Urinary bladder (tissue), 4 donors: ENCODE results near the gene VWA3B. TPM values are rescaled to one million over a fixed set of nuclear protein-coding genes. Genes with fewer than 3 reads are reported as not detected.

Source experiments
- DNase-seq: peaks from one replicate; pipeline ENCODE4 v3.0.0-alpha.2; 2015; ENCODE audit errors: extremely low spot score
- H3K27ac ChIP-seq: one replicate; pipeline ENCODE4 v1.5.1; 2013; ENCODE audit warnings: low read depth, mild to moderate bottlenecking, moderate library complexity
- H3K36me3 ChIP-seq: one replicate; pipeline ENCODE4 v1.6.1; 2013; ENCODE audit warnings: mild to moderate bottlenecking, moderate library complexity; ENCODE audit not compliant: insufficient read depth
- H3K4me1 ChIP-seq: one replicate; pipeline ENCODE4 v1.6.1; 2013; ENCODE audit warnings: mild to moderate bottlenecking, moderate library complexity; ENCODE audit not compliant: insufficient read depth
- H3K4me3 ChIP-seq: one replicate; pipeline ENCODE4 v1.5.1; 2013; ENCODE audit warnings: low read depth, low read length
- WGBS: extraction: QIAGEN DNeasy Blood & Tissue Kit; methylation state at CpG from one replicate; pipeline ENCODE4 v1.1.7; 2013; 5-methylcytosine and 5-hydroxymethylcytosine counted together
- polyA plus RNA-seq: library from polyadenylated mRNA; stranded (reverse); fragments of 200-250 nt; gene quantifications from one replicate; pipeline ENCODE4 v1.2.3, GENCODE V29; 2013
- total RNA-seq: library from RNA; depleted of rRNA; stranded (reverse); fragments of >200 nt; gene quantifications from one replicate; pipeline ENCODE4 v1.2.3, GENCODE V29; 2014
- donor health status: healthy with polysubstance abuse.
- donor health status: healthy.

Gene VWA3B
- total and polyA plus RNA-seq, 2 donors, result 0.11 to 0.48 TPM

GRCh38 chr2:98063291-98063854 lies 23.6 kb upstream of the VWA3B start:
- Histone ChIP-seq H3K4me1 (no peaks in the 10 kb centered on the region), H3K4me3 (no peak overlapping the region), H3K27ac (no peak overlapping the region), H3K36me3 (no peaks in the 10 kb centered on the region)
- no peak for DNase-seq
- 63% methylated on average over 4 of the region's 4 CpGs for WGBS

- no peak overlapping the region for H3K27ac ChIP-seq
- H3K4me3 ChIP-seq, result no peak overlapping the region
- H3K36me3 ChIP-seq, result no peaks in the 10 kb centered on the region
- WGBS, result 96% methylated on average over 4 of the region's 4 CpGs
- no peak for DNase-seq
- no peaks in the 10 kb centered on the region for H3K4me1 ChIP-seq
These were observed 21.2 kb upstream of the VWA3B start for GRCh38 chr2:98065808-98066207.

GRCh38 chr2:98067160-98067559 lies 19.8 kb upstream of the VWA3B start:
- Histone ChIP-seq H3K27ac (no peak overlapping the region), H3K4me1 (no peaks in the 10 kb centered on the region), H3K4me3 (no peak overlapping the region), H3K36me3 (no peaks in the 10 kb centered on the region)
- WGBS, result 96% methylated on average over 5 of the region's 5 CpGs
- DNase-seq, result no peak

- H3K36me3 ChIP-seq, result no peaks in the 10 kb centered on the region
- 36% methylated on average over 11 of the region's 11 CpGs for WGBS
- no peak overlapping the region for H3K4me3 ChIP-seq
- no peak overlapping the region for H3K27ac ChIP-seq
- H3K4me1 ChIP-seq, result no peaks in the 10 kb centered on the region
- no peak for DNase-seq
These were observed 16.9 kb upstream of the VWA3B start for GRCh38 chr2:98070081-98070480.

GRCh38 chr2:98072442-98072841 lies 14.5 kb upstream of the VWA3B start:
- Histone ChIP-seq H3K27ac (no peak overlapping the region), H3K4me3 (no peak overlapping the region), H3K36me3 (no peaks in the 10 kb centered on the region), H3K4me1 (no peaks in the 10 kb centered on the region)
- 85% methylated on average over 7 of the region's 7 CpGs for WGBS
- DNase-seq, result no peak

- no peak for DNase-seq
- Histone ChIP-seq H3K36me3 (no peaks in the 10 kb centered on the region), H3K4me3 (no peak overlapping the region), H3K27ac (no peak overlapping the region), H3K4me1 (no peaks in the 10 kb centered on the region)
- 88% methylated on average over 2 of the region's 2 CpGs for WGBS
These were observed 8.3 kb upstream of the VWA3B start for GRCh38 chr2:98078701-98079100.

GRCh38 chr2:98084151-98084868 lies 2.7 kb upstream of the VWA3B start:
- H3K27ac ChIP-seq, result no peak overlapping the region
- no peaks in the 10 kb centered on the region for H3K36me3 ChIP-seq
- DNase-seq, result no peak
- no peak overlapping the region for H3K4me3 ChIP-seq
- no peaks in the 10 kb centered on the region for H3K4me1 ChIP-seq
- WGBS, result 74% methylated on average over 5 of the region's 5 CpGs

- DNase-seq, result no peak
- H3K4me1 ChIP-seq, result no peaks in the 10 kb centered on the region
- 87% methylated on average over 3 of the region's 3 CpGs for WGBS
- no peaks in the 10 kb centered on the region for H3K36me3 ChIP-seq
- H3K27ac ChIP-seq, result no peak overlapping the region
- no peak overlapping the region for H3K4me3 ChIP-seq
These were observed 2.1 kb upstream of the VWA3B start for GRCh38 chr2:98084869-98085238.

GRCh38 chr2:98085649-98086048 lies 1.3 kb upstream of the VWA3B start:
- H3K27ac ChIP-seq, result no peak overlapping the region
- 82% methylated on average over 5 of the region's 5 CpGs for WGBS
- DNase-seq, result no peak
- no peaks in the 10 kb centered on the region for H3K36me3 ChIP-seq
- no peaks in the 10 kb centered on the region for H3K4me1 ChIP-seq
- no peak overlapping the region for H3K4me3 ChIP-seq

- H3K27ac ChIP-seq, result no peak overlapping the region
- H3K4me3 ChIP-seq, result peak overlapping the region; percentile 25
- WGBS, result 55% methylated on average over 13 of the region's 13 CpGs
- DNase-seq, result peak; percentile 2
- no peaks in the 10 kb centered on the region for H3K4me1 ChIP-seq
- no peaks in the 10 kb centered on the region for H3K36me3 ChIP-seq
These were observed 567 bp downstream of the VWA3B start for GRCh38 chr2:98087447-98088020.

GRCh38 chr2:98088261-98088660 lies 1.3 kb downstream of the VWA3B start:
- WGBS, result 91% methylated on average over 5 of the region's 5 CpGs
- DNase-seq, result no peak
- Histone ChIP-seq H3K4me1 (no peaks in the 10 kb centered on the region), H3K27ac (no peak overlapping the region), H3K4me3 (no peak overlapping the region), H3K36me3 (no peaks in the 10 kb centered on the region)

GRCh38 chr2:98089941-98090340 lies 3.0 kb downstream of the VWA3B start:
- Histone ChIP-seq H3K4me1 (no peaks in the 10 kb centered on the region), H3K4me3 (no peak overlapping the region), H3K36me3 (no peaks in the 10 kb centered on the region), H3K27ac (no peak overlapping the region)
- DNase-seq, result no peak

- H3K4me1 ChIP-seq, result no peaks in the 10 kb centered on the region
- DNase-seq, result no peak
- peaks cover 2% of the 10 kb centered on the region for H3K36me3 ChIP-seq
These were observed 4.0 kb downstream of the VWA3B start for GRCh38 chr2:98090951-98091350.

GRCh38 chr2:98091738-98092137 lies 4.8 kb downstream of the VWA3B start:
- H3K36me3 ChIP-seq, result peaks cover 2% of the 10 kb centered on the region
- no peaks in the 10 kb centered on the region for H3K4me1 ChIP-seq
- WGBS, result 90% methylated on average over 1 of the region's 1 CpG
- DNase-seq, result no peak
- H3K4me3 ChIP-seq, result no peak overlapping the region
- no peak overlapping the region for H3K27ac ChIP-seq

More at GRCh38 chr2:98090951-98091350, 4.0 kb downstream of the VWA3B start:
- no peak overlapping the region for H3K27ac ChIP-seq
- H3K4me3 ChIP-seq, result no peak overlapping the region
- 74% methylated on average over 8 of the region's 8 CpGs for WGBS
